ENCODE data around the gene PDE11A.

DNA sequence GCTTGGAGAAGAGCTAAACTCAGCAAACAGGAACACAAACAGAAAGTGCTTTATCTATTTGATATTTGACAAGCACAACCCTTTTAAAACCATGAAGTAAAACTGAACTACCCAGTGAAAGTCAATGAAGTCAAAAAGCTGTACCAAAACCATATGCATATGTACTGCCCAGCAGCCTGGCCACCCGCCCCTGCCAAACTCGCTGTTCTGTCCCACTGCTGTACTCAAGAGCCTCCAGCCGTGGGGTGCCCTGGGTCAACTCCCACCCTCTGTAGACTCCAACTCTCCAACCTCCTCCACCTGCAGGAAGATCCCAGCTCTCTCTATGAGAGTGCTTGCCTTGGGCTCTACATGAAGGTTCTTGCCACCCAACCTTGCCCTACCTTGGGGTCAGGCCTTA is 411.8 kb downstream of the PDE11A start:
- TF ChIP-seq POLR2AphosphoS5 (IDR thresholded peaks at IDR 0.05) (no peak), CTCF (IDR thresholded peaks at IDR 0.05) (no peak)
